GM12801 (cell line): ENCODE measurements around the gene UCP1.

ENCODE experiments used
- CTCF ChIP-seq: IDR thresholded peaks from one replicate; pipeline ENCODE4 v1.5.1; 2011; ENCODE audit warnings: control low read depth; ENCODE audit not compliant: insufficient read length; ENCODE audit errors: extremely low read depth

UCP1 gene

GRCh38 chr4:140568507-140569306 is at the start of gene UCP1:
UCP1 (minus strand) TSS chr4:140568961; CDS start chr4:140568729, 232 bp downstream.
- no peak for TF ChIP-seq CTCF

GRCh38 chr4:140617499-140618248 is 48.9 kb upstream of the UCP1 start:
- TF ChIP-seq CTCF = no peak

GRCh38 chr4:140615451-140615850 is 46.7 kb upstream of the UCP1 start:
- no peak for TF ChIP-seq CTCF

- no peak for TF ChIP-seq CTCF
Observed at GRCh38 chr4:140612357-140612756, 43.6 kb upstream of the UCP1 start.

GRCh38 chr4:140611854-140612253 is 43.1 kb upstream of the UCP1 start:
- TF ChIP-seq CTCF = no peak

GRCh38 chr4:140609548-140610425 is 41.0 kb upstream of the UCP1 start:
- no peak for TF ChIP-seq CTCF

- no peak for TF ChIP-seq CTCF
Observed at GRCh38 chr4:140607852-140608251, 39.1 kb upstream of the UCP1 start.
